Vagina (tissue), 2 donors: ENCODE data around the gene SLC22A31.

ENCODE experiments used
- POLR2A ChIP-seq, 2 donors: fragments of 450-650 bp; IDR thresholded peaks; one replicate each; pipeline ENCODE4 v1.6.1; 2017; ENCODE audit warnings: antibody characterized with exemption in 2 of 2, mild to moderate bottlenecking in 2 of 2, moderate library complexity in 2 of 2
- POLR2AphosphoS5 ChIP-seq, 2 donors: sonication (generic); formaldehyde crosslinking; IDR thresholded peaks; one replicate each; pipeline ENCODE4 v1.9.0; 2017; ENCODE audit warnings: antibody characterized with exemption in 2 of 2, mild to moderate bottlenecking in 2 of 2, low read depth in 1 of 2; ENCODE audit not compliant: insufficient read depth in 1 of 2

DNA sequence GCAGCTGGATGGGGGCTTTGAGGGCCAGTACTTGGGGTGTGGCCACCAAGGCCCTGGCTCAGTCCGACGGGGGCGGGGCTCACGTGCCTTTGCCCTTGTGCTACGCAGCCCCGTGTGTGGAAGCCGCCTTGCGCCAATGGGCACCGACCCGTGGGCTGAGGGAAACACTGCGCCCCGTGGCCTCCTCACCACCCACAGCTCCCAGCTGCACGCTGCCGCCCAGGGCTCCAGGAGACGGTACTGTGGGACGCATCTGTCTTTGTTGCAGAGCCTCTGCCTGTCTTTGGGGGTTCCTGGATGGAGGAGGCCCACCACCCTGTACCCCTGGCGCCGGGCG lies 21.2 kb downstream of the SLC22A31 start:
- no peak for TF ChIP-seq POLR2A (IDR thresholded peaks at IDR 0.05)
- TF ChIP-seq POLR2AphosphoS5 (IDR thresholded peaks at IDR 0.05; ENCODE audit: insufficient read depth in 1 of 2, low read depth in 1 of 2), result no peak
